SK-N-SH treated with all-trans-retinoic acid at 6 μM for 48 hours (cell line): Measurements from ENCODE around the gene ZNF383.
"Not testable (repeated sequence)": the region's sequence is repeated elsewhere in the genome, so short reads cannot be mapped to it uniquely, and the experiment has no call there.

Experiments
- ATAC-seq: fragments of 200-7000 bp; cut with Tn5 transposase; 3 replicates; pipeline ENCODE4 v1.9.1; 2020; ENCODE audit warnings: mild to moderate bottlenecking, moderate library complexity
- ARNTL ChIP-seq: fragments of 450-650 bp; formaldehyde crosslinking; IDR thresholded peaks from 2 replicates; pipeline ENCODE4 v1.5.0; 2020; ENCODE audit warnings: low read depth, mild to moderate bottlenecking, moderate library complexity, borderline replicate concordance
- BACH2 ChIP-seq: fragments of 250-450 bp; sonication (Bioruptor Pico); IDR thresholded peaks from 2 replicates; pipeline ENCODE4 v1.9.0; 2021; ENCODE audit warnings: mild to moderate bottlenecking, borderline replicate concordance
- CREB5 ChIP-seq: fragments of 250-450 bp; sonication (Bioruptor Pico); IDR thresholded peaks from 2 replicates; pipeline ENCODE4 v1.5.1; 2020; ENCODE audit warnings: low read depth, mild to moderate bottlenecking, moderate library complexity
- CSDC2 ChIP-seq: fragments of 250-450 bp; sonication (Bioruptor Pico); IDR thresholded peaks from 2 replicates; pipeline ENCODE4 v1.5.0; 2020; ENCODE audit warnings: mild to moderate bottlenecking, moderate library complexity
- ESRRG ChIP-seq: fragments of 250-450 bp; sonication (Bioruptor Pico); IDR thresholded peaks from 2 replicates; pipeline ENCODE4 v1.6.1; 2021; ENCODE audit warnings: mild to moderate bottlenecking
- GLIS3 ChIP-seq: fragments of 250-450 bp; sonication (Bioruptor Pico); IDR thresholded peaks from 2 replicates; pipeline ENCODE4 v1.5.0; 2020; ENCODE audit warnings: mild to moderate bottlenecking, moderate library complexity
- OSR1 ChIP-seq: fragments of 250-450 bp; sonication (Bioruptor Pico); IDR thresholded peaks from 2 replicates; pipeline ENCODE4 v1.8.0; 2022; ENCODE audit warnings: moderate library complexity, mild to moderate bottlenecking, inconsistent platforms
- PATZ1 ChIP-seq: fragments of 250-450 bp; sonication (Bioruptor Pico); IDR thresholded peaks from 2 replicates; pipeline ENCODE4 v1.8.0; 2020; ENCODE audit warnings: mild to moderate bottlenecking, moderate library complexity, borderline replicate concordance
- TOX ChIP-seq: fragments of 250-450 bp; sonication (Bioruptor Pico); IDR thresholded peaks from 2 replicates; pipeline ENCODE4 v1.8.0; 2021; ENCODE audit warnings: mild to moderate bottlenecking, moderate library complexity, borderline replicate concordance
- TSHZ2 ChIP-seq: fragments of 250-450 bp; sonication (Bioruptor Pico); IDR thresholded peaks from 2 replicates; pipeline ENCODE4 v1.5.0; 2020; ENCODE audit warnings: mild to moderate bottlenecking, moderate library complexity
- ZC3H10 ChIP-seq: fragments of 250-450 bp; sonication (Bioruptor Pico); IDR thresholded peaks from 2 replicates; pipeline ENCODE4 v1.5.1; 2021; ENCODE audit warnings: mild to moderate bottlenecking, moderate library complexity
- ZFP3 ChIP-seq: fragments of 250-450 bp; sonication (Bioruptor Pico); IDR thresholded peaks from 2 replicates; pipeline ENCODE4 v1.5.0; 2020; ENCODE audit warnings: mild to moderate bottlenecking, moderate library complexity
- ZNF70 ChIP-seq: fragments of 450-650 bp; formaldehyde crosslinking; IDR thresholded peaks from 2 replicates; pipeline ENCODE4 v1.5.0; 2020; ENCODE audit warnings: mild to moderate bottlenecking, moderate library complexity

The ZNF383 gene

GRCh38 chr19:37251308-37252229 is 33.6 kb downstream of the ZNF383 start:
- ATAC-seq = peak; percentile 100
- TF ChIP-seq PATZ1 (CRISPR knock-in tag) = no peak
- no peak for TF ChIP-seq CSDC2 (CRISPR knock-in tag)
- TF ChIP-seq ARNTL (CRISPR knock-in tag) = no peak
- no peak for TF ChIP-seq ZNF70 (CRISPR knock-in tag)
- no peak for TF ChIP-seq OSR1 (CRISPR knock-in tag)
- no peak for TF ChIP-seq TSHZ2 (CRISPR knock-in tag)
- TF ChIP-seq GLIS3 (CRISPR knock-in tag) = no peak
- TF ChIP-seq TOX (CRISPR knock-in tag) = no peak
- TF ChIP-seq ESRRG (CRISPR knock-in tag) = no peak
- no peak for TF ChIP-seq CREB5 (CRISPR knock-in tag)
- no peak for TF ChIP-seq ZC3H10 (CRISPR knock-in tag)
- TF ChIP-seq ZFP3 = no peak
- TF ChIP-seq BACH2 (CRISPR knock-in tag) = no peak

- not testable (repeated sequence) for ATAC-seq
Measured at GRCh38 chr19:37263028-37263427, 45.0 kb downstream of the ZNF383 start.

- not testable (repeated sequence) for ATAC-seq
Measured at GRCh38 chr19:37267005-37267404, 49.0 kb downstream of the ZNF383 start.

GRCh38 chr19:37267755-37268154 is 49.7 kb downstream of the ZNF383 start:
- not testable (repeated sequence) for ATAC-seq

GRCh38 chr19:37280656-37281055 is 62.6 kb downstream of the ZNF383 start:
- not testable (repeated sequence) for ATAC-seq

GRCh38 chr19:37284020-37284419 is 66.0 kb downstream of the ZNF383 start:
- ATAC-seq = not testable (repeated sequence)

- ATAC-seq = not testable (repeated sequence)
Measured at GRCh38 chr19:37289229-37289628, 71.2 kb downstream of the ZNF383 start.

GRCh38 chr19:37292998-37293939 is 75.3 kb downstream of the ZNF383 start:
- ATAC-seq = not testable (repeated sequence)

GRCh38 chr19:37294246-37294645 is 76.2 kb downstream of the ZNF383 start:
- ATAC-seq = not testable (repeated sequence)
